Activated CD8-positive, alpha-beta memory T cell treated with anti-CD3 and anti-CD28 coated beads, Interleukin-2, amount 50 U/mL, for 1 hour (primary cell): ENCODE results near the gene HIC1.
A peak's percentile ranks its signal among the peaks of the same experiment; 100 is the strongest.

Experiments used
- DNase-seq: peaks from one replicate; pipeline ENCODE4 v3.0.0-alpha.2; 2020; ENCODE audit errors: extremely low read depth

HIC1 gene

GRCh38 chr17:2025220-2025621 is 29.7 kb upstream of the HIC1 start, which contains the start of gene RTN4RL1:
TSS of gene RTN4RL1 (minus strand) at chr17:2025334. CDS start at chr17:2024865, 469 bp downstream.
- peak; percentile 23 for DNase-seq

GRCh38 chr17:2025622-2026309 is 29.1 kb upstream of the HIC1 start:
- DNase-seq, result no peak

GRCh38 chr17:2027528-2028233 is 27.2 kb upstream of the HIC1 start:
- no peak for DNase-seq

- DNase-seq, result no peak
Measured at GRCh38 chr17:2028234-2028614, 26.7 kb upstream of the HIC1 start.

GRCh38 chr17:2028737-2029136 is 26.2 kb upstream of the HIC1 start:
- DNase-seq, result no peak

- DNase-seq, result peak; percentile 52
Measured at GRCh38 chr17:2029911-2030778, 24.8 kb upstream of the HIC1 start, which contains the start of gene DPH1. TSS of gene DPH1 (plus strand) at chr17:2030153. CDS start at chr17:2030170, 17 bp downstream.

- no peak for DNase-seq
Measured at GRCh38 chr17:2030779-2031163, 24.1 kb upstream of the HIC1 start.

- no peak for DNase-seq
Measured at GRCh38 chr17:2033153-2033552, 21.8 kb upstream of the HIC1 start.

GRCh38 chr17:2034157-2034556 is 20.7 kb upstream of the HIC1 start:
- no peak for DNase-seq

GRCh38 chr17:2034806-2035540 is 19.9 kb upstream of the HIC1 start:
- no peak for DNase-seq

- DNase-seq, result no peak
Measured at GRCh38 chr17:2035541-2036488, 19.1 kb upstream of the HIC1 start.

GRCh38 chr17:2037155-2037554 is 17.7 kb upstream of the HIC1 start:
- DNase-seq, result no peak

- DNase-seq, result no peak
Measured at GRCh38 chr17:2040219-2040827, 14.6 kb upstream of the HIC1 start.

- DNase-seq, result no peak
Measured at GRCh38 chr17:2040942-2041560, 13.9 kb upstream of the HIC1 start.

GRCh38 chr17:2041561-2042389 is 13.1 kb upstream of the HIC1 start, which contains the start of gene OVCA2:
TSS of gene OVCA2 (plus strand) at chr17:2042022. CDS start at chr17:2042048, 26 bp downstream.
- peak; percentile 87 for DNase-seq

- DNase-seq, result no peak
Measured at GRCh38 chr17:2042390-2042847, 12.5 kb upstream of the HIC1 start.

- no peak for DNase-seq
Measured at GRCh38 chr17:2042933-2043332, 12.0 kb upstream of the HIC1 start.

GRCh38 chr17:2043785-2044184 is 11.1 kb upstream of the HIC1 start:
- no peak for DNase-seq
